ENCODE measurements around the gene GLDC. TPM values are rescaled to one million over a fixed set of nuclear protein-coding genes. Genes with fewer than 3 reads are reported as not detected.
"Not testable (repeated sequence)": the region's sequence is repeated elsewhere in the genome, so short reads cannot be mapped to it uniquely, and the experiment has no call there.

Gene GLDC
- total RNA-seq = 0.71 and 0.78 TPM in 2 replicates
- long read RNA-seq, partial matches to known transcripts = 0 of 1 reads
- long read RNA-seq, other reads (novel, unspliced or antisense) = 1 of 1 reads

GRCh38 chr9:6645355-6646292 is at the start of gene GLDC:
Gene GLDC, minus strand, starts transcription at chr9:6645729. Its CDS starts 230 bp downstream, at chr9:6645499.
- Mint-ChIP-seq H3K27me3 (ENCODE audit: unreplicated experiment) (peaks cover 78% of the 10 kb centered on the region), H3K4me1 (ENCODE audit: unreplicated experiment) (peaks cover 19% of the 10 kb centered on the region), H3K27ac (ENCODE audit: unreplicated experiment) (no peak within 1 kb of the TSS), H3K36me3 (ENCODE audit: unreplicated experiment) (no peaks in the 10 kb centered on the region), H3K4me3 (ENCODE audit: unreplicated experiment) (peak within 1 kb of the TSS; percentile 67), H3K9me3 (ENCODE audit: unreplicated experiment) (no peaks in the 10 kb centered on the region)
- TF ChIP-seq, protein P1, sequence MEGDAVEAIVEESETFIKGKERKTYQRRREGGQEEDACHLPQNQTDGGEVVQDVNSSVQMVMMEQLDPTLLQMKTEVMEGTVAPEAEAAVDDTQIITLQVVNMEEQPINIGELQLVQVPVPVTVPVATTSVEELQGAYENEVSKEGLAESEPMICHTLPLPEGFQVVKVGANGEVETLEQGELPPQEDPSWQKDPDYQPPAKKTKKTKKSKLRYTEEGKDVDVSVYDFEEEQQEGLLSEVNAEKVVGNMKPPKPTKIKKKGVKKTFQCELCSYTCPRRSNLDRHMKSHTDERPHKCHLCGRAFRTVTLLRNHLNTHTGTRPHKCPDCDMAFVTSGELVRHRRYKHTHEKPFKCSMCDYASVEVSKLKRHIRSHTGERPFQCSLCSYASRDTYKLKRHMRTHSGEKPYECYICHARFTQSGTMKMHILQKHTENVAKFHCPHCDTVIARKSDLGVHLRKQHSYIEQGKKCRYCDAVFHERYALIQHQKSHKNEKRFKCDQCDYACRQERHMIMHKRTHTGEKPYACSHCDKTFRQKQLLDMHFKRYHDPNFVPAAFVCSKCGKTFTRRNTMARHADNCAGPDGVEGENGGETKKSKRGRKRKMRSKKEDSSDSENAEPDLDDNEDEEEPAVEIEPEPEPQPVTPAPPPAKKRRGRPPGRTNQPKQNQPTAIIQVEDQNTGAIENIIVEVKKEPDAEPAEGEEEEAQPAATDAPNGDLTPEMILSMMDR (IDR thresholded peaks at IDR 0.05) = no peak
- no peak for DNase-seq (ENCODE audit: extremely low spot score, unreplicated experiment)

GRCh38 chr9:6692881-6693361 is 47.4 kb upstream of the GLDC start:
- H3K27ac Mint-ChIP-seq (ENCODE audit: unreplicated experiment) = no peak overlapping the region
- TF ChIP-seq, protein P1 (IDR thresholded peaks at IDR 0.05) = no peak

DNA sequence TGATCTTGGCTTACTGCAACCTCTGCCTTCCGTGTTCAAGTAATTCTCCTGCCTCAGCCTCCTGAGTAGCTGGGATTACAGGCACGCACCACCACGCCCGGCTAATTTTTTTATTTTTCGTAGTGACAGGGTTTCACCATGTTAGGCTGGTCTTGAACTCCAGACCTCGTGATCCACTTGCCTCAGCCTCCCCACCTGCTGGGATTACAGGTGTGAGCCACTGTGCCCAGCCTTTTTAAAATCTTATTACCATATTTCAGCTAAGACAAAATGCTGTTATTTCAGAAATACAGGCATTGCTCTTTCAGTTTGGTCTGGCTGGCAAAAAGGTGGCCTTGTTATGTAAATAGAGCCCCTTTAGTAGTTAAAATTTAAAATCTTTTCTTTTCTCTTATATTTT is 46.9 kb upstream of the GLDC start:
- DNase-seq (ENCODE audit: extremely low spot score, unreplicated experiment) = no peak
- Mint-ChIP-seq H3K4me1 (ENCODE audit: unreplicated experiment) (no peaks in the 10 kb centered on the region), H3K9me3 (ENCODE audit: unreplicated experiment) (no peaks in the 10 kb centered on the region), H3K27me3 (ENCODE audit: unreplicated experiment) (no peaks in the 10 kb centered on the region), H3K27ac (ENCODE audit: unreplicated experiment) (no peak overlapping the region), H3K4me3 (ENCODE audit: unreplicated experiment) (no peak overlapping the region), H3K36me3 (ENCODE audit: unreplicated experiment) (no peaks in the 10 kb centered on the region)
- TF ChIP-seq, protein P1 (IDR thresholded peaks at IDR 0.05) = no peak

More at GRCh38 chr9:6692881-6693361, 47.4 kb upstream of the GLDC start:
- no peak for DNase-seq (ENCODE audit: extremely low spot score, unreplicated experiment)
- Mint-ChIP-seq H3K4me3 (ENCODE audit: unreplicated experiment) (no peak overlapping the region), H3K27me3 (ENCODE audit: unreplicated experiment) (no peaks in the 10 kb centered on the region), H3K9me3 (ENCODE audit: unreplicated experiment) (no peaks in the 10 kb centered on the region), H3K4me1 (ENCODE audit: unreplicated experiment) (no peaks in the 10 kb centered on the region), H3K36me3 (ENCODE audit: unreplicated experiment) (no peaks in the 10 kb centered on the region)

DNA sequence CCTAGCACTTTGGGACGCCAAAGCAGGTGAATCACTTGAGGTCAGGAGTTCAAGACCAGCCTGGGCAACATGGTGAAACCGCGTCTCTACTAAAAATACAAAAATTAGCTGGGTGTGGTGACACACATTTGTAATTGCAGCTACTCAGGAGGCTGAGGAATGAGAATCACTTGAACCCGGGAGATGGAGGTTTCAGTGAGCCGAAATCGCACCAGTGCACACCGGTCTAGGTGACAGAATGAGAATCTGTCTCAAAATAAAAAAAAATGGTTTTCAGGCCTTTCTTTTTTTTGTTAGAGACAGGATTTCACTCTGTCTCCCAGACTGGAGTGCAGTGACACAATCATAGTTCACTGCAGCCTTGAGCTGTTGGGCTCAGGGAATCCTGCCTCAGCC is 45.1 kb upstream of the GLDC start:
- H3K9me3 Mint-ChIP-seq (ENCODE audit: unreplicated experiment); H3K36me3 Mint-ChIP-seq (ENCODE audit: unreplicated experiment); H3K27me3 Mint-ChIP-seq (ENCODE audit: unreplicated experiment); H3K27ac Mint-ChIP-seq (ENCODE audit: unreplicated experiment); DNase-seq (ENCODE audit: extremely low spot score, unreplicated experiment); H3K4me3 Mint-ChIP-seq (ENCODE audit: unreplicated experiment); H3K4me1 Mint-ChIP-seq (ENCODE audit: unreplicated experiment): not testable (repeated sequence)

DNA sequence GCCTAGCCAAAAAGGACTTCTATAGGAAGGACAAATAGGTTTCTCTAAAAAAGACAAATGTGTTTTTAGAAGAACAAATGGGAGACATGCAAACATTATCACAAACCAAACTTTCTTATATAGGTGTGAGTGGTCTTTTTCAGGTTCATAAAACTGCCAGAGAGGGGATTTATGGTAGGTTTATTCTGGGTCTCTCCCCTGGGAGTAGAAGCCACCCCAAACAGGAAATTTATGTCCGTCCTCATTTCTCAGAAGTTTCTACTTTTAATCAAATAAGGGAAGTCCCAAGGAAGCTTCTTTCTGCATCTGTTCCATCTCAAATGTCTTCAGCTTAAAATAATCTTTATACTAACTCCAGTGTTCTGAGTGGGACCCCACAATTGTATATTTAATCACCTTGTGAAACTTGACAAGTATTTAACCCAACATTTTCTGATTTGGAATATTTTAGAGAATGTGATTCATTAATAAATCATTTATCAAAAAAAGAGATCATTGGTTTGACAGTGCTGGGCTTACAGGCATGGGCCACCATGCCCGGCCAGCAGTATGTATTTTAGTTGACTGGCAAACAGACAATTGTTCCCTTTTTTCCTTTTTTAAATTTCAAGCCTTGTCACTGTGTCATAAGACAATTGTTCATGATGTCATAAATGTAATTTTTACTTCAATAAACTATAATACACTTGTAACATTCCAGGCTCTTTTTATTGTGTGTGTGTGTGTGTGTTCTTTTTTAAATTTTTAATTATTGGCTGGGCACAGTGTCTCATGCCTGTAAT is 44.6 kb upstream of the GLDC start:
- Mint-ChIP-seq H3K27me3 (ENCODE audit: unreplicated experiment) (no peaks in the 10 kb centered on the region), H3K9me3 (ENCODE audit: unreplicated experiment) (no peaks in the 10 kb centered on the region), H3K27ac (ENCODE audit: unreplicated experiment) (no peak overlapping the region), H3K4me3 (ENCODE audit: unreplicated experiment) (no peak overlapping the region), H3K4me1 (ENCODE audit: unreplicated experiment) (peaks cover 4% of the 10 kb centered on the region), H3K36me3 (ENCODE audit: unreplicated experiment) (no peaks in the 10 kb centered on the region)
- TF ChIP-seq, protein P1 (IDR thresholded peaks at IDR 0.05) = no peak
- no peak for DNase-seq (ENCODE audit: extremely low spot score, unreplicated experiment)
